LNCaP clone FGC (cell line): Measurements from ENCODE around the gene HLA-E.

Experiments used
- DNase-seq: peaks from one replicate; pipeline ENCODE4 v3.0.0-alpha.2; 2011; ENCODE audit warnings: low read depth
- H3K4me3 ChIP-seq: 2 replicates; pipeline ENCODE4 v1.5.1; 2011; ENCODE audit warnings: mild to moderate bottlenecking, low read depth, low read length, control low read depth
- CTCF ChIP-seq: IDR thresholded peaks from 2 replicates; pipeline ENCODE4 v1.5.1; 2012; ENCODE audit warnings: mild to moderate bottlenecking; ENCODE audit not compliant: control insufficient read depth, insufficient read depth; ENCODE audit errors: extremely low read depth

HLA-E gene

GRCh38 chr6:30450548-30450908 is 38.8 kb upstream of the HLA-E start:
- no peak for TF ChIP-seq CTCF
- no peak overlapping the region for H3K4me3 ChIP-seq
- DNase-seq: no peak

GRCh38 chr6:30450909-30451841 is 38.1 kb upstream of the HLA-E start:
- DNase-seq: no peak
- no peak for TF ChIP-seq CTCF
- no peak overlapping the region for H3K4me3 ChIP-seq

- no peak overlapping the region for H3K4me3 ChIP-seq
- DNase-seq: no peak
- no peak for TF ChIP-seq CTCF
Measured at GRCh38 chr6:30452736-30453507, 36.4 kb upstream of the HLA-E start.

GRCh38 chr6:30453508-30454116 is 35.7 kb upstream of the HLA-E start:
- peak; percentile 28 for DNase-seq
- H3K4me3 ChIP-seq: no peak overlapping the region
- peak; percentile 82 for TF ChIP-seq CTCF

GRCh38 chr6:30459145-30459544 is 30.2 kb upstream of the HLA-E start:
- H3K4me3 ChIP-seq: no peak overlapping the region
- DNase-seq: no peak
- TF ChIP-seq CTCF: no peak

GRCh38 chr6:30461055-30461454 is 28.3 kb upstream of the HLA-E start:
- H3K4me3 ChIP-seq: no peak overlapping the region
- no peak for TF ChIP-seq CTCF
- DNase-seq: no peak
